Neural cell (in vitro differentiated cells): Measurements from ENCODE around the gene CTNNA2.

Experiments used
- EP300 ChIP-seq: fragments of 450-650 bp; conservative IDR thresholded peaks from 2 replicates; pipeline ENCODE4 v1.6.1; 2014; ENCODE audit warnings: antibody characterized with exemption, mild to moderate bottlenecking, moderate library complexity; ENCODE audit not compliant: poor library complexity, severe bottlenecking
- EZH2 ChIP-seq: fragments of 200-600, 300-800 bp; shearing (Covaris generic), sonication (generic); IDR thresholded peaks from 2 replicates; pipeline ENCODE4 v1.6.1; 2014; ENCODE audit warnings: antibody characterized with exemption, low read length, borderline replicate concordance, mild to moderate bottlenecking; ENCODE audit not compliant: insufficient read depth, poor library complexity, severe bottlenecking
- MXI1 ChIP-seq: fragments of 450-650 bp; conservative IDR thresholded peaks from 2 replicates; pipeline ENCODE4 v1.6.1; 2014; ENCODE audit warnings: antibody characterized with exemption, mild to moderate bottlenecking; ENCODE audit not compliant: poor library complexity, severe bottlenecking
- POLR2AphosphoS5 ChIP-seq: IDR thresholded peaks from 2 replicates; pipeline ENCODE4 v1.6.1; 2012
- RAD21 ChIP-seq: fragments of 450-650 bp; conservative IDR thresholded peaks from 2 replicates; pipeline ENCODE4 v1.6.1; 2014; ENCODE audit warnings: antibody characterized with exemption, mild to moderate bottlenecking, moderate library complexity
- SMC3 ChIP-seq: fragments of 450-650 bp; conservative IDR thresholded peaks from 2 replicates; pipeline ENCODE4 v1.6.1; 2014; ENCODE audit warnings: antibody characterized with exemption, mild to moderate bottlenecking, moderate library complexity; ENCODE audit not compliant: poor library complexity
- TF ChIP-seq, protein P1 (sequence below): fragments of 450-650 bp; IDR thresholded peaks from 2 replicates; pipeline ENCODE4 v1.5.1; 2014; ENCODE audit warnings: antibody characterized with exemption, mild to moderate bottlenecking, moderate library complexity; ENCODE audit not compliant: poor library complexity, severe bottlenecking
- TF ChIP-seq, protein P2 (sequence below): IDR thresholded peaks from 2 replicates; pipeline ENCODE4 v1.6.1; 2012; ENCODE audit warnings: borderline replicate concordance

- TF ChIP-seq, protein P1, sequence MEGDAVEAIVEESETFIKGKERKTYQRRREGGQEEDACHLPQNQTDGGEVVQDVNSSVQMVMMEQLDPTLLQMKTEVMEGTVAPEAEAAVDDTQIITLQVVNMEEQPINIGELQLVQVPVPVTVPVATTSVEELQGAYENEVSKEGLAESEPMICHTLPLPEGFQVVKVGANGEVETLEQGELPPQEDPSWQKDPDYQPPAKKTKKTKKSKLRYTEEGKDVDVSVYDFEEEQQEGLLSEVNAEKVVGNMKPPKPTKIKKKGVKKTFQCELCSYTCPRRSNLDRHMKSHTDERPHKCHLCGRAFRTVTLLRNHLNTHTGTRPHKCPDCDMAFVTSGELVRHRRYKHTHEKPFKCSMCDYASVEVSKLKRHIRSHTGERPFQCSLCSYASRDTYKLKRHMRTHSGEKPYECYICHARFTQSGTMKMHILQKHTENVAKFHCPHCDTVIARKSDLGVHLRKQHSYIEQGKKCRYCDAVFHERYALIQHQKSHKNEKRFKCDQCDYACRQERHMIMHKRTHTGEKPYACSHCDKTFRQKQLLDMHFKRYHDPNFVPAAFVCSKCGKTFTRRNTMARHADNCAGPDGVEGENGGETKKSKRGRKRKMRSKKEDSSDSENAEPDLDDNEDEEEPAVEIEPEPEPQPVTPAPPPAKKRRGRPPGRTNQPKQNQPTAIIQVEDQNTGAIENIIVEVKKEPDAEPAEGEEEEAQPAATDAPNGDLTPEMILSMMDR, result no peak
- no peak for TF ChIP-seq RAD21
- TF ChIP-seq POLR2AphosphoS5, result peak; percentile 77
- no peak for TF ChIP-seq EZH2
- TF ChIP-seq EP300, result peak; percentile 93
- TF ChIP-seq, protein P2, sequence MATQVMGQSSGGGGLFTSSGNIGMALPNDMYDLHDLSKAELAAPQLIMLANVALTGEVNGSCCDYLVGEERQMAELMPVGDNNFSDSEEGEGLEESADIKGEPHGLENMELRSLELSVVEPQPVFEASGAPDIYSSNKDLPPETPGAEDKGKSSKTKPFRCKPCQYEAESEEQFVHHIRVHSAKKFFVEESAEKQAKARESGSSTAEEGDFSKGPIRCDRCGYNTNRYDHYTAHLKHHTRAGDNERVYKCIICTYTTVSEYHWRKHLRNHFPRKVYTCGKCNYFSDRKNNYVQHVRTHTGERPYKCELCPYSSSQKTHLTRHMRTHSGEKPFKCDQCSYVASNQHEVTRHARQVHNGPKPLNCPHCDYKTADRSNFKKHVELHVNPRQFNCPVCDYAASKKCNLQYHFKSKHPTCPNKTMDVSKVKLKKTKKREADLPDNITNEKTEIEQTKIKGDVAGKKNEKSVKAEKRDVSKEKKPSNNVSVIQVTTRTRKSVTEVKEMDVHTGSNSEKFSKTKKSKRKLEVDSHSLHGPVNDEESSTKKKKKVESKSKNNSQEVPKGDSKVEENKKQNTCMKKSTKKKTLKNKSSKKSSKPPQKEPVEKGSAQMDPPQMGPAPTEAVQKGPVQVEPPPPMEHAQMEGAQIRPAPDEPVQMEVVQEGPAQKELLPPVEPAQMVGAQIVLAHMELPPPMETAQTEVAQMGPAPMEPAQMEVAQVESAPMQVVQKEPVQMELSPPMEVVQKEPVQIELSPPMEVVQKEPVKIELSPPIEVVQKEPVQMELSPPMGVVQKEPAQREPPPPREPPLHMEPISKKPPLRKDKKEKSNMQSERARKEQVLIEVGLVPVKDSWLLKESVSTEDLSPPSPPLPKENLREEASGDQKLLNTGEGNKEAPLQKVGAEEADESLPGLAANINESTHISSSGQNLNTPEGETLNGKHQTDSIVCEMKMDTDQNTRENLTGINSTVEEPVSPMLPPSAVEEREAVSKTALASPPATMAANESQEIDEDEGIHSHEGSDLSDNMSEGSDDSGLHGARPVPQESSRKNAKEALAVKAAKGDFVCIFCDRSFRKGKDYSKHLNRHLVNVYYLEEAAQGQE, result peak; percentile 92
- TF ChIP-seq SMC3, result no peak
- no peak for TF ChIP-seq MXI1
Measured at GRCh38 chr2:79686884-79687283, 174.0 kb downstream of the CTNNA2 start.
